K562 (cell line): ENCODE measurements around the gene XPOT. TPM values are rescaled to one million over a fixed set of nuclear protein-coding genes. Genes with fewer than 3 reads are reported as not detected.

Source experiments
- ATAC-seq: fragments of 200-7000 bp; cut with Tn5 transposase; 3 replicates; pipeline ENCODE4 v1.9.1; 2020; ENCODE audit warnings: moderate library complexity
- BruUV-seq: library from RNA; stranded (reverse); fragments of 400-500 nt; replicated peaks from 2 replicates; lab custom pipeline; 2021; lab: Mats Ljungman, UMichigan
- CTCF ChIA-PET: fragments of 300-600 bp; formaldehyde crosslinking; extraction: SDS; loops from one replicate; lab custom pipeline; 2021; ENCODE audit warnings: low intra/inter-chr PET ratio; lab: Yijun Ruan, JAX
- POLR2A ChIA-PET: fragments of 300-600, 350-650 bp; sonication (Branson Sonifier 250); formaldehyde crosslinking; extraction: SDS; loops from one replicate; lab custom pipeline; 2021; ENCODE audit warnings: antibody characterized with exemption, inconsistent platforms; lab: Yijun Ruan, JAX
- DNase-seq, 4 experiments: peaks; one replicate each; pipeline versions ENCODE4 v3.0.0 to v3.0.0-alpha.2; 2011 to 2018; ENCODE audit warnings: low spot score in 3 of 4, mixed read lengths in 3 of 4; ENCODE audit errors: extremely low read depth in 1 of 4
- FAIRE-seq: peaks from 2 replicates; lab custom pipeline; 2011; peaks lifted over from hg19 to GRCh38; lab: Jason Lieb, UNC
- H2AFZ ChIP-seq: 2 replicates; pipeline ENCODE4 v1.6.0; 2011; ENCODE audit warnings: low read depth, low read length, control low read depth, inconsistent platforms
- H3K27ac ChIP-seq: fragments of 200-600 bp; 3 replicates; pipeline ENCODE4 v1.8.0; 2011; ENCODE audit warnings: low read depth, mild to moderate bottlenecking, control low read depth, inconsistent platforms, low read length, moderate library complexity, mixed read lengths; ENCODE audit errors: extremely low read depth
- H3K27me3 ChIP-seq, 2 experiments: fragments of 300-600 bp in 1 of 2; 2 replicates in 1 of 2; 3 replicates in 1 of 2; pipeline versions ENCODE4 v1.6.0 to v1.8.0; 2011; ENCODE audit warnings: inconsistent platforms in 2 of 2, low read length in 2 of 2, mild to moderate bottlenecking in 1 of 2, mixed read lengths in 1 of 2, moderate library complexity in 1 of 2; ENCODE audit not compliant: control insufficient read depth in 2 of 2, insufficient read depth in 2 of 2
- H3K36me3 ChIP-seq: fragments of 300-600 bp; 3 replicates; pipeline ENCODE4 v1.8.0; 2011; ENCODE audit warnings: mild to moderate bottlenecking, low read length, inconsistent platforms; ENCODE audit not compliant: control insufficient read depth, insufficient read depth
- H3K4me1 ChIP-seq, 2 experiments: fragments of 200-600 bp in 1 of 2; replicated peaks in 1 of 2; 2 replicates in 1 of 2; 3 replicates in 1 of 2; pipeline versions ENCODE4 v1.5.1 to v1.8.0; 2011; ENCODE audit warnings: inconsistent platforms in 2 of 2, low read length in 2 of 2, mild to moderate bottlenecking in 1 of 2, mixed read lengths in 1 of 2, moderate library complexity in 1 of 2; ENCODE audit not compliant: control insufficient read depth in 2 of 2, insufficient read depth in 2 of 2
- H3K4me2 ChIP-seq: 2 replicates; pipeline ENCODE4 v1.6.1; 2011; ENCODE audit warnings: low read length, control low read depth, inconsistent platforms, mixed read lengths; ENCODE audit not compliant: insufficient read depth
- H3K4me3 ChIP-seq: fragments of 200-600 bp; sonication (generic), shearing (Covaris generic); 2 replicates; pipeline ENCODE4 v1.5.1; 2016; ENCODE audit warnings: control low read depth, inconsistent platforms
- H3K79me2 ChIP-seq: fragments of 200-600 bp; 3 replicates; pipeline ENCODE4 v1.8.0; 2011; ENCODE audit warnings: low read length, inconsistent platforms; ENCODE audit not compliant: control insufficient read depth, insufficient read depth
- H3K9ac ChIP-seq, 2 experiments: 2 replicates each; pipeline versions ENCODE4 v1.6.0 to v1.6.1; 2011; ENCODE audit warnings: low read depth in 2 of 2, low read length in 2 of 2, control low read depth in 1 of 2, inconsistent platforms in 1 of 2, mild to moderate bottlenecking in 1 of 2, mixed read lengths in 1 of 2; ENCODE audit not compliant: insufficient read depth in 1 of 2
- H3K9me1 ChIP-seq: one replicate; pipeline ENCODE4 v1.6.0; 2011; ENCODE audit warnings: inconsistent platforms, mild to moderate bottlenecking, low read length, moderate library complexity; ENCODE audit not compliant: control insufficient read depth, insufficient read depth
- H3K9me3 ChIP-seq: replicated peaks from 2 replicates; pipeline ENCODE4 v1.5.1; 2011; ENCODE audit warnings: low read depth, low read length, inconsistent platforms; ENCODE audit not compliant: control insufficient read depth, insufficient read depth
- H4K20me1 ChIP-seq: replicated peaks from 2 replicates; pipeline ENCODE4 v1.6.1; 2011; ENCODE audit warnings: low read length, inconsistent platforms, mixed read lengths; ENCODE audit not compliant: control insufficient read depth, insufficient read depth
- DDX20 ChIP-seq: fragments of 450-650 bp; IDR thresholded peaks from 2 replicates; pipeline ENCODE4 v1.6.1; 2016; ENCODE audit warnings: missing genetic modification characterization, low read depth, mild to moderate bottlenecking, missing compliant biosample characterization, moderate library complexity
- DIDO1 ChIP-seq: fragments of 450-650 bp; IDR thresholded peaks from 2 replicates; pipeline ENCODE4 v1.6.1; 2016; ENCODE audit warnings: low read depth, missing biosample characterization, missing genetic modification characterization
- ELF4 ChIP-seq: fragments of 450-650 bp; formaldehyde crosslinking; IDR thresholded peaks from 2 replicates; pipeline ENCODE4 v1.4.0; 2022; ENCODE audit warnings: missing genetic modification characterization
- HLTF ChIP-seq: fragments of 450-650 bp; IDR thresholded peaks from 2 replicates; pipeline ENCODE4 v1.6.1; 2016
- ILF3 ChIP-seq: fragments of 450-650 bp; IDR thresholded peaks from 2 replicates; pipeline ENCODE4 v1.6.1; 2018; ENCODE audit warnings: antibody characterized with exemption, mild to moderate bottlenecking, moderate library complexity, borderline replicate concordance
- PURB ChIP-seq: sonication (generic); formaldehyde crosslinking; IDR thresholded peaks from 2 replicates; pipeline ENCODE4 v1.9.0; 2021; ENCODE audit warnings: low read depth, mild to moderate bottlenecking, missing genetic modification reagents
- SETDB1 ChIP-seq: IDR thresholded peaks from one replicate; pipeline ENCODE4 v1.6.1; 2012; ENCODE audit warnings: low read length, control low read depth, inconsistent platforms
- ZBTB17 ChIP-seq: fragments of 450-650 bp; formaldehyde crosslinking; IDR thresholded peaks from 2 replicates; pipeline ENCODE4 v1.4.0; 2020; ENCODE audit warnings: mild to moderate bottlenecking
- ZNF12 ChIP-seq: sonication (generic); formaldehyde crosslinking; IDR thresholded peaks from 2 replicates; pipeline ENCODE4 v1.4.0; 2020; ENCODE audit warnings: mild to moderate bottlenecking, missing genetic modification reagents
- ZNF274 ChIP-seq: IDR thresholded peaks from 2 replicates; pipeline ENCODE4 v1.6.1; 2011; ENCODE audit warnings: low read depth, mild to moderate bottlenecking, low read length, moderate library complexity, borderline replicate concordance
- ZNF639 ChIP-seq, 2 experiments: fragments of 200-800 bp in 1 of 2; sonication (Bioruptor generic) in 1 of 2; sonication (generic) in 1 of 2; formaldehyde crosslinking in 1 of 2; IDR thresholded peaks in 1 of 2; conservative IDR thresholded peaks in 1 of 2; 2 replicates each; pipeline versions ENCODE4 v1.5.0 to v1.6.1; 2016 to 2020; ENCODE audit warnings: missing compliant biosample characterization in 1 of 2, missing genetic modification characterization in 1 of 2, missing genetic modification reagents in 1 of 2
- WGBS: fragments of 100-300 bp; shearing (Covaris generic); methylation state at CpG from one replicate; pipeline ENCODE4 v1.1.6; 2016; ENCODE audit warnings: low coverage, mixed read lengths; ENCODE audit not compliant: insufficient coverage; ENCODE audit errors: missing lambda C conversion rate; 5-methylcytosine and 5-hydroxymethylcytosine counted together
- in situ Hi-C: fragments of 300-500 bp; cut with MboI; formaldehyde crosslinking; loops from 4 replicates; pipeline ENCODE4 v1.15.0; 2018; ENCODE audit warnings: inconsistent platforms, mixed read lengths
- intact Hi-C: fragments of 100-400 bp; cut with micrococcal nuclease; formaldehyde crosslinking; loops from 2 replicates; pipeline ENCODE4 v1.14.2; 2022
- polyA plus RNA-seq, 8 experiments: library from polyadenylated mRNA; depleted of rRNA in 4 of 8; stranded (reverse) in 5 of 8; unstranded in 3 of 8; fragments of >200 nt; fragmentation: Nextera tagmentation in 2 of 8; fragmentation: Illumina TruSeq in 1 of 8; extraction: Ambion mirVana in 2 of 8; extraction: Trizol in 1 of 8; gene quantifications; 2 replicates each; pipeline versions ENCODE4 v1.2.1 to v1.2.3, GENCODE V29; 2011 to 2014; ENCODE audit warnings: inconsistent platforms in 1 of 8, missing spikeins in 1 of 8
- total RNA-seq, 7 experiments: library from RNA; depleted of rRNA in 6 of 7; stranded (reverse); fragments of >200 nt in 6 of 7; fragmentation: Illumina TruSeq in 2 of 7; extraction: Trizol in 2 of 7; gene quantifications; 2 replicates each; pipeline versions ENCODE4 v1.2.1 to v1.2.3, GENCODE V29; 2011 to 2021; ENCODE audit warnings: low replicate concordance in 1 of 7
- TF ChIP-seq, protein P1 (sequence below), 2 experiments: fragments of 450-650 bp; IDR thresholded peaks; 2 replicates each; pipeline ENCODE4 v1.6.1; 2018; ENCODE audit warnings: mild to moderate bottlenecking in 2 of 2, low read depth in 1 of 2; ENCODE audit not compliant: partially characterized antibody in 2 of 2
- TF ChIP-seq, protein P2 (sequence below): sonication (generic); formaldehyde crosslinking; IDR thresholded peaks from 2 replicates; pipeline ENCODE4 v1.8.1; 2023; ENCODE audit warnings: mild to moderate bottlenecking, missing genetic modification reagents

Gene XPOT
- total and polyA plus RNA-seq, 9 of the 15 experiments (the other 6 are each of a cell fraction or from before 2014, with no cell fraction given), result 26.2 to 192 (median 102) TPM

GRCh38 chr12:64497903-64498302 lies 93.7 kb downstream of the XPOT start (continued):
- TF ChIP-seq, protein P1, sequence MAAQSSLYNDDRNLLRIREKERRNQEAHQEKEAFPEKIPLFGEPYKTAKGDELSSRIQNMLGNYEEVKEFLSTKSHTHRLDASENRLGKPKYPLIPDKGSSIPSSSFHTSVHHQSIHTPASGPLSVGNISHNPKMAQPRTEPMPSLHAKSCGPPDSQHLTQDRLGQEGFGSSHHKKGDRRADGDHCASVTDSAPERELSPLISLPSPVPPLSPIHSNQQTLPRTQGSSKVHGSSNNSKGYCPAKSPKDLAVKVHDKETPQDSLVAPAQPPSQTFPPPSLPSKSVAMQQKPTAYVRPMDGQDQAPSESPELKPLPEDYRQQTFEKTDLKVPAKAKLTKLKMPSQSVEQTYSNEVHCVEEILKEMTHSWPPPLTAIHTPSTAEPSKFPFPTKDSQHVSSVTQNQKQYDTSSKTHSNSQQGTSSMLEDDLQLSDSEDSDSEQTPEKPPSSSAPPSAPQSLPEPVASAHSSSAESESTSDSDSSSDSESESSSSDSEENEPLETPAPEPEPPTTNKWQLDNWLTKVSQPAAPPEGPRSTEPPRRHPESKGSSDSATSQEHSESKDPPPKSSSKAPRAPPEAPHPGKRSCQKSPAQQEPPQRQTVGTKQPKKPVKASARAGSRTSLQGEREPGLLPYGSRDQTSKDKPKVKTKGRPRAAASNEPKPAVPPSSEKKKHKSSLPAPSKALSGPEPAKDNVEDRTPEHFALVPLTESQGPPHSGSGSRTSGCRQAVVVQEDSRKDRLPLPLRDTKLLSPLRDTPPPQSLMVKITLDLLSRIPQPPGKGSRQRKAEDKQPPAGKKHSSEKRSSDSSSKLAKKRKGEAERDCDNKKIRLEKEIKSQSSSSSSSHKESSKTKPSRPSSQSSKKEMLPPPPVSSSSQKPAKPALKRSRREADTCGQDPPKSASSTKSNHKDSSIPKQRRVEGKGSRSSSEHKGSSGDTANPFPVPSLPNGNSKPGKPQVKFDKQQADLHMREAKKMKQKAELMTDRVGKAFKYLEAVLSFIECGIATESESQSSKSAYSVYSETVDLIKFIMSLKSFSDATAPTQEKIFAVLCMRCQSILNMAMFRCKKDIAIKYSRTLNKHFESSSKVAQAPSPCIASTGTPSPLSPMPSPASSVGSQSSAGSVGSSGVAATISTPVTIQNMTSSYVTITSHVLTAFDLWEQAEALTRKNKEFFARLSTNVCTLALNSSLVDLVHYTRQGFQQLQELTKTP (IDR thresholded peaks at IDR 0.05; ENCODE audit: low read depth in 1 of 2, partially characterized antibody in 2 of 2), result no peak
- TF ChIP-seq ILF3 (no peak), ZNF274 (no peak), ELF4 (CRISPR knock-in tag) (no peak)

DNA sequence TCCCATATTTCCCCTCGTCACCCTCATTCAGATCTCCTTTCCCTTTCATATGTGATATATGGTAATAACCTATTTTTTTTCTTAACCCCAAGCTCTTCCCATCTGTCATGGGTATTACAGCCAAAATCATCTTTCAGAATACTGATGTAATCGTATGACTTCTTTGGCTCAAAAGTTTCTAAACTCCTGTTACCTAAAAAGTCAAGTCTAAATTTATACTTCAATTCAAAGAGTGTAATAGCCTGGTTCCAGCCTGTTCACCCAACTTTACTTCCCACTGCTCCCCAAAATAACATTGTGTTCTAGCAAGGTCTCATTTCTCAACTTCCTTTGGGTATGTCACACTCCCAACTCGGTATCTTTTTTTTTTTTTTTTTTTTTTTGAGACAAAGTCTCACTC lies 96.2 kb downstream of the XPOT start:
- WGBS, result 83% methylated on average over 3 of the region's 3 CpGs
- Histone ChIP-seq H3K27ac (no peak overlapping the region), H3K9ac (no peak overlapping the region), H2AFZ (no peak overlapping the region), H3K27me3 (no peaks in the 10 kb centered on the region), H3K36me3 (peaks cover 49% of the 10 kb centered on the region), H3K9me1 (no peaks in the 10 kb centered on the region), H3K79me2 (no peaks in the 10 kb centered on the region), H3K9me3 (no peaks in the 10 kb centered on the region), H3K4me2 (no peak overlapping the region), H4K20me1 (no peaks in the 10 kb centered on the region), H3K4me1 (no peaks in the 10 kb centered on the region), H3K4me3 (no peak overlapping the region)
- no peak for ATAC-seq
- ChIA-PET POLR2A (no interaction called here), CTCF (no interaction called here)
- intact Hi-C loops, result no loop called here
- FAIRE-seq, result no peak
- DNase-seq, result no peak
- in situ Hi-C loops, result no loop called here
- BruUV-seq, result no TSS peak
- TF ChIP-seq, protein P2, sequence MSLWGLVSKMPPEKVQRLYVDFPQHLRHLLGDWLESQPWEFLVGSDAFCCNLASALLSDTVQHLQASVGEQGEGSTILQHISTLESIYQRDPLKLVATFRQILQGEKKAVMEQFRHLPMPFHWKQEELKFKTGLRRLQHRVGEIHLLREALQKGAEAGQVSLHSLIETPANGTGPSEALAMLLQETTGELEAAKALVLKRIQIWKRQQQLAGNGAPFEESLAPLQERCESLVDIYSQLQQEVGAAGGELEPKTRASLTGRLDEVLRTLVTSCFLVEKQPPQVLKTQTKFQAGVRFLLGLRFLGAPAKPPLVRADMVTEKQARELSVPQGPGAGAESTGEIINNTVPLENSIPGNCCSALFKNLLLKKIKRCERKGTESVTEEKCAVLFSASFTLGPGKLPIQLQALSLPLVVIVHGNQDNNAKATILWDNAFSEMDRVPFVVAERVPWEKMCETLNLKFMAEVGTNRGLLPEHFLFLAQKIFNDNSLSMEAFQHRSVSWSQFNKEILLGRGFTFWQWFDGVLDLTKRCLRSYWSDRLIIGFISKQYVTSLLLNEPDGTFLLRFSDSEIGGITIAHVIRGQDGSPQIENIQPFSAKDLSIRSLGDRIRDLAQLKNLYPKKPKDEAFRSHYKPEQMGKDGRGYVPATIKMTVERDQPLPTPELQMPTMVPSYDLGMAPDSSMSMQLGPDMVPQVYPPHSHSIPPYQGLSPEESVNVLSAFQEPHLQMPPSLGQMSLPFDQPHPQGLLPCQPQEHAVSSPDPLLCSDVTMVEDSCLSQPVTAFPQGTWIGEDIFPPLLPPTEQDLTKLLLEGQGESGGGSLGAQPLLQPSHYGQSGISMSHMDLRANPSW (CRISPR knock-in tag), result no peak
- no peak for TF ChIP-seq HLTF
- TF ChIP-seq ZBTB17 (CRISPR knock-in tag), result no peak
- no peak for TF ChIP-seq PURB (CRISPR knock-in tag)
- no peak for TF ChIP-seq ZNF639 (CRISPR knock-in tag; conservative IDR thresholded peaks at IDR 0.05 in 1 of 2, IDR thresholded peaks at IDR 0.05 in 1 of 2)
- TF ChIP-seq ZNF12, result no peak
- no peak for TF ChIP-seq SETDB1
- TF ChIP-seq DIDO1, result no peak
- no peak for TF ChIP-seq DDX20 (tag)
